Stimulated activated CD4-positive, alpha-beta T cell treated with anti-CD3 and anti-CD28 coated beads, Interleukin-1b, Interleukin-23, amount 100 ng/mL, for 48 hours (primary cell): ENCODE data around the gene LCT.

Source experiments
- DNase-seq: peaks from one replicate; pipeline ENCODE4 v3.0.0-alpha.2; 2020

Gene LCT

GRCh38 chr2:135741043-135741394 is 96.0 kb downstream of the LCT start:
- no peak for DNase-seq

- no peak for DNase-seq
Measured at GRCh38 chr2:135740206-135740605, 96.8 kb downstream of the LCT start.
